GM21447 (cell line): ENCODE measurements around the gene NFKB1.
A peak's percentile ranks its signal among the peaks of the same experiment; 100 is the strongest.

ENCODE experiments used
- ATAC-seq: cut with Tn5 transposase; IDR thresholded peaks from one replicate; pipeline ENCODE4 v1.9.1; 2021; ENCODE audit not compliant: unreplicated experiment

Gene NFKB1

DNA sequence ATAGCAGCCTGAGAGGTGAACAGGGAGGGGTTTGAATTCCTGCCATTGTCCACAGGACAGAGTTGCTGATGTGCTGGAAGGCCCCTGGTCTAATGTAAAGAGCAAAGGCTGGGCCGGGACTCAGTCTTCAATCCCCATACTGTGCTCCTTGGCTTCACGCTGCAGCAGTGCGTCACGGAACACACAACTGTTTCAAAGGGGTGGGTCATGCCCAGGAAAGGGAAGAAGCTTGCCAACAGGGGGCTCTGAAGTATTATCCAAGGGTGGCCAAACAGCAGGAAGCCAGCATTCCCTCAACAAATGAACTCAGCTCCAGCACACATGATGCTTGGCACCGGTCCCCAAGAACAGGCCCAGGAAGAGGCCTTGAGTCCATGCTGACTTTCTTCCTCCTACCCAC, 122.5 kb downstream of the NFKB1 start:
- ATAC-seq, result no peak

DNA sequence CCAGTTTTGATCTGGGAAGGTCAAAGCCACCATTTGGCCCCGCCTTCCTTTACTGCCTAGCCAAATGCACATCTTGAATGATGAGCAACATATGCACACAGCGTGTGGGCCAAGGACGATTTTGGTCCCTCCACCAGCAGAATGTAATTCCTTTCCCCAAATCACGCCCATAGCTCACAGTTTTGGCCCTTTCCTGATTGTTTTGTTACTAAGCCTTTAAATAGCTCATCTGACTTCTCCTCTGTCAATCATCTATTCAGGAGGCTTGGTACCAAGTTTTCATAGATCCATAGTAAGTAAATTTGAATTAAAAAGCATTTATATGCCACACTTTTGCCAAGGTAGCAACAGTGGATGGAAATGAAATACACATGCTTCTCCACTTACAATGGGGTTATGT, 123.3 kb downstream of the NFKB1 start:
- no peak for ATAC-seq

DNA sequence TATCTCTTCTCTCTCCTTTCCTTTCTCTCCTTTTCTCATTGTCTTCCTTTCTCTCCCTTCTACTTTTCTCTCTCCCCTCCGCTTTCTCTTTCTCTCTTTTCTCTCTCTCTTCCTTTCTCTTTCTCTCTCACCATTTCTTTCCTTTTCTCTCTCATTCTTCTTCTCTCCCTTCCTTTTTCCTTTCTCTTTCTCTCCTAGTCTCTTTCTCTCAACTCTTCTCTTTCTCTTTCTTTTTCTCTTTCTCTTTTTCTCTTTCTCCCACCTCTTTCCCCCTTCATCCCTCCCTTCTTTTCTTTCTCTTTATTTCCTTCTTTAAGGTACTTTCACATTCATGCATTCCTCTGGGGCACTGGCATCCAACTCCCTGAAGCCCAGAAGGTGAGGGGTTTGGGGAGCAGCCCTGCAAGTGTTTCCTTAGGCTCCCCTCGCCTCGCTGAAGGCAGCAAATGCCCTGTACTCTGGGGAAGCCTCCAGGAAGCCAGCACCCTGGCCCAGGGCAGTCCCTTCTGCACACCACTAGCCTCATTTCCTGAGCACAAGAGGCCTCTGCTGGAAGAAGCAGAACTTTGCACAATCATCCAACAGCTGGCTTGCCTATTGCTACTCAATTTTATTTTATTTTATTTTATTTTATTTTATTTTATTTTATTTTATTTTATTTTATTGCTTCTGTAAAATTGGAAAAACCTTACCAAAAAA, 124.2 kb downstream of the NFKB1 start:
- peak; percentile 95 for ATAC-seq

DNA sequence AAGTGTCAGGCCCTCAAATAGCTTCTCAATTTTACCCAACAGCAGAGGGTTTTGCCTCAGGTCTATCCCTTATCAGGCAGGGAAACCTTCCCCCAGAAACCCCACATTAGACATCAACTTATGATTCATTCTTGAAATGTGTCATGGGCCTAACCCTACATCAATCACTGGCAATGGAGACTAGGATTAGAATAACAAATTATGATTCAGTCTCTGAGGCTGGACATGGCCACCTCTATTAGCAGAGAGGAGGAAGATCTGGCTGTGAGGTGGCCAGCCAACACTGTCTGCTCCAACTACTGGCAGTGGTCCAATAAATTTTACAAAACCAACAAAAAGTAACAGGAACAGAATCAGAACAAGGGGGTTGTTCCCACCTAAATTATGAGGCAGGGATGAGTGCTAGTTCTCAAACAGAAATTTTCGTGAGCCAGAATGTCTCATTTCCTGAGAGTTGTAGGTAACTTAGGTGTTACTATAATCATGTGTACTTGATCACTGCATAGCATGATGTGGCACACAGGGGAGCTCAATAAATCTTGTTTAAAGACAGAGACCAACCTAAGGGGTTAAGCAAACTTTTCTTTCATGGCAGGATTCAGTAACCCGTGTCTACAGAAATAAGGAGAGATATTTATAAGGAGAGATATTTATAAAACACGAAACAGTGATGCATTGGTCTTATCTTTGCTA, 126.8 kb downstream of the NFKB1 start:
- no peak for ATAC-seq

DNA sequence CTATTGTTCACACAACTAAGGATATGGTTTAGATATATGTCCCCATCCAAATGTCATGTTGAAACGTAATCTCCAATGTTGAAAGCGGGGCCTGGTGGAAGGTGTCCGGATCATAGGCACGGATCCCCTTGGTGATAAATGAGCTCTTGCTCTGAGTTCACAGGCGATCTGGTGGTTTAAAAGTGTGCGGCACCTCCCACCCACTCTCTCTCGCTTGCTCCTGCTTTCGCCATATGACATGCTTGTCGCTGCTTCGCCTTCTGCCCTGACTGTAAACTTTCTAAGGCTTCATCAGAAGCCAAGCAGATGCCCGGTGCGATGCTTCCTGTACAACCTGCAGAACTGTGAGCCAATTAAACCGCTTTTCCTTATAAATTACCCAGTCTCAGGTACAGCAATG, 128.5 kb downstream of the NFKB1 start:
- ATAC-seq, result no peak

DNA sequence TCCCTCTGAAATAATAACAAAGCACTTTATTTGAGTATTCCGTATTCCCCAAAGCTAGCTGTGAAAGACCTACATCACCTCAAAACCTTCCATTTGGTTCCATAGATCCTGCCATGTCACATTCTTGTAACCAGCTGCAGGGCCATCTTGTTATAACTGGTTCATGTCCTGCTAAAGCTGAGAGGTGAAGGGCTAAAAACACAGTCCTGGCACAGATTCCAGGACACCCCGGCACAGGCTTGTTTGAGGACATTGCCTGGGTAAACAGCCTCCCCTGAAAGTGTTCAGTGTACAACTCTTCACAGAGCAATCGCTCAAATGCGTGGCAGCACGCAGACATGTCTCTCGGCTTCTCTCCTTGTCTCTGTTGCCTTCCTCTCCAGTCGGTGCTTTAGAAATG, 130.5 kb downstream of the NFKB1 start:
- ATAC-seq, result no peak

DNA sequence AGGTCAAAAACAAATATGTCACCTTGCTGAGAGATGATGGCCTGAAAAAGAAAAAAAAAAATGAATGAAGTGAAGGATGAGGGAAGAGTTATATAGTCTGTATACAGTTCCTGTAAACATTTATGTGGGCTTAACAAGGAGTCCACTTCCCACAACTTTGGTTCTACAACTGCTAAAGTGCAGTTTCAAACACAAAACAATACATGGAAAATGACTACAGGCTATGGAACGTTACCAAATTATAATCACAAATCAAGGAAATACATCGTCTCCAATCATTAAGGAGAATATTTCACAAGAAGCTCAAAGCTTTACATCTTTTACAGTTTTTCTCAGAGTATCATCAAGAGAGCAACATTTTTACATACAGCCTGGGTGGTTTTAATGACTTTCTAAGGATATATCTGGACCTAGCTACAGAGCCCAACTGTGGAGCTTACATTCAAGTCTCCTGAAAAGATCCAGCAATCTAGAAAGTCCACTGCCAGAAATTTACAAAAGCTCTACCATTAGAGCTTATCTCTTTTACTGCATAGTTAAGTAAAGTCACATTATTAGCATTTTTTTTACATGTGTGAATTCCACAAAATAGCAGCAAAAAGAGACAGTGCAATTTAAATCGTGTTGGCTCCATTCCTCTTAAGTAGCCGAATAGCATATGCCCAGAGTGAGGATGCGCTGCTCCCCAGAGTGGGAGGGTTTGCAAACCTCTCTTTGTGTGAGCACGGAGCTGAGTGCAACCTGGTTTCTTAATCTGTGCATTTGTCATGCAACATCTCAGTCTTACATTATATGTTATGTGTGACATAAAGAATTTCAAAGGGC, 131.3 kb downstream of the NFKB1 start:
- no peak for ATAC-seq

DNA sequence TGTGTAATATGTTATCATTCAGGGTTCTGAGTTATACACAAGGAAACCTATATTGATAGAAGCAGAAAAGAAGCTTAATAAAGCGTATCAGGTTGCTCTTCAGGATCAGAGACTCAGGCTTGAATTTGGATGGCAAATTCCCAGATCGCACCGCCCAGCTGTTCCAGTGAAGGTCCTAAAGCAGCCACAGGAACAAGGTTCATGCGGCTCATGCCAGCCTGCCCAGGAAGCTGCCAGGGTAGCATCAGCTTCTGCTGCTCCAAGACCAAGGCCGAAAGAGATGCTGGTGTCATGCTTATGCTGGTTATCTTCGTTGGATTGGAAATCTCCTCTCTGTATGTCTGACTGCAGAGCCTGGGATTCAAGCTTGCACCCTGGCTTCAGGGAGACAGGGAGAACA, 131.9 kb downstream of the NFKB1 start:
- ATAC-seq, result no peak

DNA sequence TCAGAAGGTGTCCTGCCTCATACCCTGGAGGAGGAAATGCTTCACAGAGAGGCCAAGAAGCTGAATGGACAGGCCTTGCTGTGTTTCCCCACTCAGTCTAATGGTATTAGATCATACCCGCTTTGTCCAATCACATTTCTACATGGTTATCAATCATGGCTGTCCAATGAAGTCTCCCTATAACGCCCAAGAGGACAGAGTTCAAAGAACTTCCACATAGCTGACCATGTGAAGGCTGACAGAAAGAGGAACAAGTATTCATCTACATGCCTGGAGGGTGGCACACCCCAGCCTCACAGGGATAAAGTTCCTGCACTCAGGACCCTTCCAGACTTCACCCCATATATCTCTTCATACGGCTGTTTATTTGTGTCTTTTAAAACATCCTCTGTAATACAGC, 136.2 kb downstream of the NFKB1 start:
- no peak for ATAC-seq

DNA sequence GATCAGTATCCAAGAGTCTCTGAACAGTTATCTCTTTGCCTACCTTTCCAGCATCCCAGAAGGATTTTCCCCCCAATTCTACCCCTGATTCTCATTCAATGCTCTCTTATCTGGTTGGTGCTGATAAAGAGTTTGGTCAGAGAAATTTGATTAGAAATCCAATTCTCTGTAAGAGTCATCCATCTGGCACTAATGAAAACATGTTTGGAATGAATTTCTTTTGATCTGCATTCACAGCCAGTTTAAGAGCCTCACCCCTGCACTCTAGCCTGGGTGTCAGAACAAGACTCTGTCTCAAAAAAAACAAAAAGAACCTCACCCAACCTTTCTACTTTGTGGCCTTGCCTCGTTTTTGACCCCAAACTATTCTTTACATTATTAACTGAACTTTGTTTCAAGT, 137.5 kb downstream of the NFKB1 start:
- ATAC-seq, result no peak

DNA sequence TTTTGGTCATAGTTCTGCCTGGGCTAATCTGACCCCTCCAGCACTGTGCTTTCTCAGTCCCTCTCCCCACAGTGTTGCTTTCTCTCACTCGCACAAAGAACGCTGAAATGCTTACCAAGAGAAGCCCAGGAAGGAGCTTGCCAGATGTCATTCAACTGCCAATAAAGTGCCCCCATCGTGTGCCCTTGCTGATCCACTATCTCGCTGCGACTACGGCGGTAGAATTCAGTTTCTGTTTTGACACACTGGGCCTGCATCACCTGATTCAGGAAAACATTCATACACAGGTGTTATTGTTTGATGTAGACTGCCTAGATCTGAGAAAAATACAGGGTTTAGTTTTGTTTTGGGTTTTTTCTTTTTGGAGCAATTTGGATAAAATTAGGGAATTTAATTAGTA, 138.4 kb downstream of the NFKB1 start:
- ATAC-seq, result no peak

DNA sequence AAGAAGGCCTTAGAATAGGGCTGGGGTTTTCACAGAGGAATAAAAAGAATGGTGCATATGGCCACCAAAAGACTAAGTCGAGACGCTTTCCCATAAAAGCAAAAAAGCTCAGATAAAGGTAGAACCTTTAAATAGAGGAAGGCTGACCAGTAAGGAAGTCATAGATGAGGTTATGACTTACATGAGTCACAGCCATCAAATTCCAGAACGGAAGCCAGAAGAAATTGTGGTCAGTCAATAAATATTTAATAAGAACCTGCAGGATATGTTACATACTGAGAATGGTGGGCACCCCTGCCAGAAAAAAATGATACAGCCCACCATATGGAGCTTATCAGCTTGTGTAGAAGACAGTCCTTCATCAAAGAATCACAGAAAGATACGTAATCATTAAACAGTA, 139.5 kb downstream of the NFKB1 start:
- no peak for ATAC-seq

DNA sequence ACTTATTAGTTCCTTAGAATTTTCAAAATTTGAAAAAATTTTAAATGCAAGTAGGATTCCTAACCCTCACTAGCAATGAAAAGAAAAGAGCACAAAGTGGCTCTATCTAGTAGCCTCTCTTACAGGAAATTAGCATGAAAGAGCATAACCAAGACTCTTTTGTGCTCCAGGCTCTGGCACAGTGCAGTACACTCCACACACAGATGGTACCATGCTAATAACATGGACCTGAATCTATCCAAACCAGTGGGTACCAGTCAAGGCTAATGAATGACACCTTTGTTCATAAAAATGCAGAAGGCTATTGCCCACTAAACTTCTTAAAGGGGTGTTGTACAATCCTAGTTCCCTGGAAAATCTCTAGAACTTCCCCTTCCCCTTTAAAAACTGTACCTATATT, 140.6 kb downstream of the NFKB1 start:
- no peak for ATAC-seq

DNA sequence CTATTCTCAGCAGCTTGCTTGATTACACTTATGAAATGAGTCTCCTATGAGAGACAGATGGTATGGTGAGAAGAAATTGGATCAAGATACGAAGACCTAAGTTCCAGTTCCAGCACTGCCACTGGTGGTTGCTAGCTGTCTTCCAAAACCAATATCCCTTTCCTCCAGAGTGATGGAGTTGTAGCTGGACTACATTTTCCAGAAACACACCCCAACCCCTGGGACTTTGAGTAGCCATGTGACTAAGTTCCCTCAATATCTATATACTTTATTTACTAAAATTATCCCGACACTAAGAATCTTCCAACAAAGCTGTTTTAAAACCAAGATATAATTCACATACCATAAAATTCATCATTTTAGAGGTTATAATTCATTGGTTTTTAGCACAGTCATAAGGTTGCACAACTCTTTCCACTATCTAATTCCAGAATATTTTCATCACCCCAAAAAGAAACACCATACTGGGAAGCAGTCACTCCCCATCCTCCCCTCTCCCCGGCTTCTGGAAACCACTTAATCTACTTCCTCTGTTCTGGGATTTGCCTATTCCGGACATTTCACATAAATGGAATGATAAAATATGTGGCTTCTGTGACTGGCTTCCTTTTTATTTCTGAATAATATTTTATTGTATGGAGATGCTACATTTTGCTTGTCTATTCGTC, 141.6 kb downstream of the NFKB1 start:
- no peak for ATAC-seq

DNA sequence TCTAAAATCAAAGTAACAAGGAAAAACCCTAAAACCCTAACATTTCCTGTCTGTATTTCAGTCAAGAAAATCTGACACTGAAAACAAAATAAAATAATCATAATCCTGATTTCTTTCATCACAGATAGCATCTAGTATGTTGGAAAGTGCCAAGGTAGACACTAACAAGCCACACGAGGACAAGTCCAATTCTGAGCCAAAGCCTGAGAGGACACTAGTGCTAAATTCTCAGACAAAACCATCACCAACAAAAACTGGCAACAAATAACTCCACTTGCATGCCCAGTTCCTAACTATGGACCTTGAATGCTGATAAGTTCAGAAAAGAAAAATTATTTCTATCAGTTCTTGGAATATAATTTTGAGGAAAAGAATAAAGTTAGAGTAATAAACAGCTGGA, 146.0 kb downstream of the NFKB1 start:
- no peak for ATAC-seq

DNA sequence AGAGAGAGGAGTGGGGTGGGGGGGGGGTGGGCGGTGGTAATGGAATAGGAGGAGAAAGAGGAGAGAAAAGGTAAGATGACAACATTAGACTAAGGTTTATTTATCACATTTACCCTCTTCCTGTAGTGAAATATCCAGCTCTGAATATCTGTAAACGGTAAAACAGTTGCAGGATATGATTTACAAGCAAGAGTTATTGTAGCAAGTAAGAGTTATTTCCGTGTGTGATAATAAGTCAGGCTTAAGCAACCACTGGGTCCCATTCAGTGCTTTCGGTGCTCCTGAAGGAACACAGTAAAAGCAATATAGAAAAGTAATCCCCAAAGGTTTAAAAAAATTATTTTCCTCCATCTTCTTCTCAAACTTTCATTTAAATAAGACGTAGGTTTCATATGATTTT, 156.0 kb downstream of the NFKB1 start:
- no peak for ATAC-seq

DNA sequence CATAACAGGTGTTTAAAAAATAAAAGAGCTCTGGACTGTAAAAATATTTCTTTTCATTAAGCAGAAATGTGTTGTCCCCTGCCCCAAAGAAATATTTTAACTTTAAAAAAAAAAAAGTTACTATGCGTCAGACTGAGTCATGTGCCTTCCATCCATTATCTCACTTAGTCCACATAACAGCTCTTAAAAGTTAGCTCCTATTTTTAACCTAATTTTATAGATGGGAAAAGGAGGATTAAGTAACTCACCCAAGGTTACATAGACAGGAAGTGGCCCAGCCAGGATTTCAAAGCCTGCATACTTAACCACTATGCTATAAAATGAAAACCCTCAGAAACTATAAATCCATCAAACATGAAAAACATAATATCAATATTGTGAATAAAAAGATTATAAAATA, 161.9 kb downstream of the NFKB1 start:
- ATAC-seq, result no peak

DNA sequence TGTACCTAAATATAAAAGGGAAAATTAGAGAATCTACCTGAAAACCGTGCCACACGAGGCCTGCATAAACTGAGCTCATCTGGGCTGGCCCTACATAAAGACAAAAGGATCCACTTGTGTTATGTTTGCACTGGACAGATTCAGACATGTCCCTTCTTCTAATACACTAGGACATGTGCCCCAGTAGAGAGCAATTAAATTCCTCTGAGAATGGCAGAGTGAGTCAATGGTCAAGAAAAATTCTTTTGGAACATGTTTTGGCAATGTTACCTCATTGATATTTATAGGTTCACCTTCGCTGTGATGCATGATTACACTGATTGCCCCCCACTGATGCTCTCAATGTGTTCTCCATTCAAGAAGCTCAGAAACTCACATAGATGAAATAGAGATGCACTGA, 164.4 kb downstream of the NFKB1 start:
- no peak for ATAC-seq
